SK-N-SH (cell line): ENCODE results near the gene CRYGD. TPM values are rescaled to one million over a fixed set of nuclear protein-coding genes. Genes with fewer than 3 reads are reported as not detected.
"Not testable (repeated sequence)": the region's sequence is repeated elsewhere in the genome, so short reads cannot be mapped to it uniquely, and the experiment has no call there.

ENCODE experiments used
- CTCF ChIA-PET: fragments of 300-600, 350-600 bp; formaldehyde crosslinking; extraction: SDS; loops from one replicate; lab custom pipeline; 2021; lab: Yijun Ruan, JAX
- POLR2A ChIA-PET: fragments of 350-600 bp; sonication (Branson Sonifier 250); formaldehyde crosslinking; extraction: SDS; loops from one replicate; lab custom pipeline; 2020; ENCODE audit warnings: antibody characterized with exemption, inconsistent platforms; lab: Yijun Ruan, JAX
- DNase-seq: peaks from one replicate; pipeline ENCODE4 v3.0.0; 2012
- H2AFZ ChIP-seq: fragments of 200-600 bp; sonication (generic); 2 replicates; pipeline ENCODE4 v1.8.1; 2016; ENCODE audit warnings: antibody characterized with exemption, mild to moderate bottlenecking, low read depth
- H3F3A ChIP-seq: fragments of 200-600 bp; sonication (generic); replicated peaks from 2 replicates; pipeline ENCODE3; 2016; ENCODE audit warnings: antibody characterized with exemption, mild to moderate bottlenecking; ENCODE audit not compliant: insufficient read depth
- H3K27ac ChIP-seq, 2 experiments: fragments of 200-500 bp in 1 of 2; fragments of 200-600 bp in 1 of 2; sonication (Bioruptor generic) in 1 of 2; sonication (generic), shearing (Covaris generic) in 1 of 2; 2 replicates each; pipeline versions ENCODE4 v1.5.1 to v1.6.1; 2014 to 2016; ENCODE audit warnings: low read depth in 2 of 2, inconsistent platforms in 1 of 2, low read length in 1 of 2, mild to moderate bottlenecking in 1 of 2, mixed read lengths in 1 of 2
- H3K27me3 ChIP-seq: fragments of 200-600 bp; sonication (generic), shearing (Covaris generic); 2 replicates; pipeline ENCODE4 v1.6.1; 2016; ENCODE audit warnings: mixed run types; ENCODE audit not compliant: insufficient read depth
- H3K36me3 ChIP-seq, 2 experiments: fragments of 200-500 bp in 1 of 2; fragments of 200-600 bp in 1 of 2; sonication (Bioruptor generic) in 1 of 2; sonication (generic) in 1 of 2; replicated peaks in 1 of 2; 2 replicates each; pipeline versions ENCODE3 to v1.5.1; 2014 to 2016; ENCODE audit warnings: low read length in 1 of 2, mild to moderate bottlenecking in 1 of 2; ENCODE audit not compliant: insufficient read depth in 2 of 2, control insufficient read depth in 1 of 2
- H3K4me1 ChIP-seq, 2 experiments: fragments of 200-500 bp in 1 of 2; fragments of 200-600 bp in 1 of 2; sonication (Bioruptor generic) in 1 of 2; sonication (generic), shearing (Covaris generic) in 1 of 2; 2 replicates each; pipeline versions ENCODE4 v1.5.1 to v1.6.1; 2014 to 2016; ENCODE audit warnings: low read depth in 1 of 2, low read length in 1 of 2, mixed run types in 1 of 2; ENCODE audit not compliant: insufficient read depth in 2 of 2, control insufficient read depth in 1 of 2
- H3K4me2 ChIP-seq: fragments of 200-600 bp; sonication (generic), shearing (Covaris generic); 2 replicates; pipeline ENCODE4 v1.6.1; 2017; ENCODE audit warnings: mixed run types
- H3K4me3 ChIP-seq, 2 experiments: fragments of 200-500 bp in 1 of 2; fragments of 200-600 bp in 1 of 2; sonication (Bioruptor generic) in 1 of 2; sonication (generic), shearing (Covaris generic) in 1 of 2; 2 replicates each; pipeline versions ENCODE4 v1.5.1 to v1.8.1; 2014 to 2016; ENCODE audit warnings: low read depth in 2 of 2, inconsistent platforms in 1 of 2, low read length in 1 of 2, mild to moderate bottlenecking in 1 of 2, mixed read lengths in 1 of 2, moderate library complexity in 1 of 2
- H3K79me2 ChIP-seq: fragments of 200-600 bp; sonication (generic); 2 replicates; pipeline ENCODE4 v1.8.1; 2017; ENCODE audit warnings: mild to moderate bottlenecking; ENCODE audit not compliant: insufficient read depth
- H3K9ac ChIP-seq: fragments of 200-600 bp; sonication (generic); 2 replicates; pipeline ENCODE4 v1.6.1; 2017; ENCODE audit warnings: mixed run types
- H3K9me2 ChIP-seq: fragments of 200-600 bp; sonication (generic); 2 replicates; pipeline ENCODE4 v1.6.1; 2017; ENCODE audit warnings: mixed run types
- H3K9me3 ChIP-seq: fragments of 200-600 bp; sonication (generic); 2 replicates; pipeline ENCODE4 v1.6.1; 2017; ENCODE audit warnings: mixed run types, mild to moderate bottlenecking, moderate library complexity
- H4K20me1 ChIP-seq: fragments of 200-600 bp; sonication (generic); 2 replicates; pipeline ENCODE4 v1.6.1; 2017; ENCODE audit warnings: mild to moderate bottlenecking, mixed run types; ENCODE audit not compliant: insufficient read depth
- CHD2 ChIP-seq: fragments of 150-350 bp; IDR thresholded peaks from 2 replicates; pipeline ENCODE4 v1.6.1; 2018; ENCODE audit warnings: low read length; ENCODE audit not compliant: partially characterized antibody
- ELF1 ChIP-seq: IDR thresholded peaks from 2 replicates; pipeline ENCODE4 v1.4.0; 2012
- EZH2phosphoT487 ChIP-seq: fragments of 200-600 bp; sonication (generic); IDR thresholded peaks from 2 replicates; pipeline ENCODE4 v1.6.1; 2017; ENCODE audit warnings: low read depth, mixed run types, mild to moderate bottlenecking, antibody characterized with exemption, moderate library complexity, borderline replicate concordance
- FOXM1 ChIP-seq: IDR thresholded peaks from 2 replicates; pipeline ENCODE4 v1.4.0; 2012; ENCODE audit warnings: low read depth, mild to moderate bottlenecking
- GATA2 ChIP-seq: sonication (generic); formaldehyde crosslinking; IDR thresholded peaks from 2 replicates; pipeline ENCODE4 v1.5.0; 2020; ENCODE audit warnings: mild to moderate bottlenecking, missing genetic modification reagents
- NRF1 ChIP-seq: IDR thresholded peaks from 2 replicates; pipeline ENCODE4 v1.6.1; 2012; ENCODE audit warnings: low read depth, mild to moderate bottlenecking, low read length
- RCOR1 ChIP-seq: fragments of 150-350 bp; IDR thresholded peaks from 2 replicates; pipeline ENCODE4 v1.6.1; 2017; ENCODE audit warnings: antibody characterized with exemption, low read length
- RFX5 ChIP-seq: IDR thresholded peaks from 2 replicates; pipeline ENCODE4 v1.6.1; 2012; ENCODE audit warnings: mild to moderate bottlenecking, improper control_type of control experiment, low read length
- SIN3A ChIP-seq: IDR thresholded peaks from 2 replicates; pipeline ENCODE4 v1.6.1; 2012; ENCODE audit warnings: low read depth, mild to moderate bottlenecking, low read length, moderate library complexity, borderline replicate concordance
- SMC3 ChIP-seq: IDR thresholded peaks from 2 replicates; pipeline ENCODE4 v1.6.1; 2012; ENCODE audit warnings: low read depth, low read length, improper control_type of control experiment
- TCF12 ChIP-seq: IDR thresholded peaks from 2 replicates; pipeline ENCODE4 v1.4.0; 2012
- WGBS: methylation state at CpG from one replicate; pipeline ENCODE4 v1.1.6; 2017; ENCODE audit warnings: low lambda C conversion rate; 5-methylcytosine and 5-hydroxymethylcytosine counted together
- polyA plus RNA-seq, 3 experiments: library from polyadenylated mRNA; depleted of rRNA; stranded (reverse); fragments of >200 nt; gene quantifications; 2 replicates each; pipeline ENCODE4 v1.2.3, GENCODE V29; 2012
- TF ChIP-seq, protein P1 (sequence below): fragments of 200-600 bp; sonication (generic); IDR thresholded peaks from 2 replicates; pipeline ENCODE4 v1.6.1; 2017; ENCODE audit warnings: antibody characterized with exemption, mild to moderate bottlenecking, moderate library complexity
- TF ChIP-seq, protein P2 (sequence below): IDR thresholded peaks from 2 replicates; pipeline ENCODE4 v1.6.1; 2012; ENCODE audit warnings: mild to moderate bottlenecking, low read depth, low read length, moderate library complexity
- TF ChIP-seq, protein P3 (sequence below): fragments of 150-350 bp; IDR thresholded peaks from 2 replicates; pipeline ENCODE4 v1.6.1; 2017; ENCODE audit warnings: antibody characterized with exemption, low read length, low read depth, borderline replicate concordance
- TF ChIP-seq, protein P4 (sequence below): IDR thresholded peaks from 2 replicates; pipeline ENCODE4 v1.4.0; 2012; ENCODE audit warnings: low read depth, borderline replicate concordance
- TF ChIP-seq, protein P5 (sequence below): IDR thresholded peaks from 2 replicates; pipeline ENCODE4 v1.4.0; 2012; ENCODE audit warnings: low read depth
- TF ChIP-seq, protein P6 (sequence below): fragments of 150-350 bp; IDR thresholded peaks from 2 replicates; pipeline ENCODE4 v1.6.1; 2016; ENCODE audit warnings: mild to moderate bottlenecking, low read depth, low read length

Gene CRYGD
- polyA plus RNA-seq, 1 of the 3 experiments (the other 2 are of a cell fraction) = not detected

DNA sequence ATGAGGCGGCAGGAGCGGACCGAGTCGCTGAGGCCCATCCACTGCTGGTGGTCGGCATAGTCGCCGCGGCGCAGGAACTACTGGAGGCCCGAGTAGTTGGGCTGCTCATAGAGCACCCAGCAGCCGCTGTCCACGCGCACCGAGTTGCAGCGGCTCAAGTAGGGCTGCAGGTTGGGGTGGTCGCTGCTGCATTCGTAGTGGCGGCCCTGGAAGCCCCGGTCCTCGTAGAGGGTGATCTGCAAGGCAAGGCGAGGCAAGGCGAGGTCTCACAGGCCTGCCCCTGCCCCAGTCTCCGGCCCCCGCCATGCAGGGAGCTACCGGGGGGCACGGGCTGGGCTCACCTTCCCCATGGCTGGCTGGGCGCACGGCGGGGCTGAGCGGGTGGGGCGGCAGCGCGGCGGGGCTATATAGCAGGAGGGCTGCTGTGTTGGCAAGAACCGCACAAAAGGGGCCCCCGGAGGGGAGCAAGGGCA is 12.0 kb downstream of the CRYGD start:
- H3K4me2 ChIP-seq, H3K4me3 ChIP-seq, H2AFZ ChIP-seq, H3K79me2 ChIP-seq, H3K27me3 ChIP-seq, H4K20me1 ChIP-seq, POLR2A ChIA-PET, H3K9me2 ChIP-seq, H3K9me3 ChIP-seq, H3K4me1 ChIP-seq, H3K36me3 ChIP-seq, H3K9ac ChIP-seq, DNase-seq, H3K27ac ChIP-seq, H3F3A ChIP-seq: not testable (repeated sequence)
- 94% methylated on average over 8 of the region's 36 CpGs for WGBS
- CTCF ChIA-PET = interaction anchor here (1.0 kb wide), 1 partner anchor 10 kb away, joined by 5 read pairs; no protein-coding TSS in a partner anchor

DNA sequence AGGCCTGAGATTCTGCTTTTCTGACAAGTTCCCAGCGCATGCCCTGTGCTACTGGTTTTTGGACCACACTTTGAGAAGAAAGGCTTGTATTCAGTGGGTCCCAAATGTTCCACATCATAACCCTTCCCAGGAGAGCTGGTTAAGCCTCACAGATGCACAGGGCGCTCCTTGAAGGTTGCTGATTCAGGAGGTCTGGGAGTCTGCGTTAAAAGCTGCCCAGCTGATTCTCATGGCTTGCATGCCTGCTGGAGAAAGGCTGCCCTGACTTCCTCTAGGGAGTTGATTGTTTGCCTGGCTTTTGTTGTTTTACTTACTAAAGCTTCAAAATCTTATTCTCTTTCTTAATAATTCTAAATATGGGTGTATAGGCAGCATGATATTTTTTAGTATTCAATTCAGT is 20.7 kb downstream of the CRYGD start:
- DNase-seq = no peak
- Histone ChIP-seq H3F3A (no peaks in the 10 kb centered on the region), H3K4me2 (no peak overlapping the region), H3K27me3 (no peaks in the 10 kb centered on the region), H3K9me2 (no peaks in the 10 kb centered on the region), H4K20me1 (no peaks in the 10 kb centered on the region), H3K27ac (no peak overlapping the region), H3K4me1 (no peaks in the 10 kb centered on the region; a peak in 1 of 4 replicates), H3K9me3 (no peaks in the 10 kb centered on the region), H3K4me3 (no peak overlapping the region), H3K36me3 (no peaks in the 10 kb centered on the region), H3K79me2 (no peaks in the 10 kb centered on the region), H3K9ac (no peak overlapping the region), H2AFZ (no peak overlapping the region)
- TF ChIP-seq ELF1 (no peak), RFX5 (no peak), EZH2phosphoT487 (no peak), SIN3A (no peak), CHD2 (no peak), NRF1 (no peak), RCOR1 (no peak), SMC3 (no peak), FOXM1 (no peak), GATA2 (CRISPR knock-in tag) (no peak), TCF12 (no peak)
- TF ChIP-seq, protein P1, sequence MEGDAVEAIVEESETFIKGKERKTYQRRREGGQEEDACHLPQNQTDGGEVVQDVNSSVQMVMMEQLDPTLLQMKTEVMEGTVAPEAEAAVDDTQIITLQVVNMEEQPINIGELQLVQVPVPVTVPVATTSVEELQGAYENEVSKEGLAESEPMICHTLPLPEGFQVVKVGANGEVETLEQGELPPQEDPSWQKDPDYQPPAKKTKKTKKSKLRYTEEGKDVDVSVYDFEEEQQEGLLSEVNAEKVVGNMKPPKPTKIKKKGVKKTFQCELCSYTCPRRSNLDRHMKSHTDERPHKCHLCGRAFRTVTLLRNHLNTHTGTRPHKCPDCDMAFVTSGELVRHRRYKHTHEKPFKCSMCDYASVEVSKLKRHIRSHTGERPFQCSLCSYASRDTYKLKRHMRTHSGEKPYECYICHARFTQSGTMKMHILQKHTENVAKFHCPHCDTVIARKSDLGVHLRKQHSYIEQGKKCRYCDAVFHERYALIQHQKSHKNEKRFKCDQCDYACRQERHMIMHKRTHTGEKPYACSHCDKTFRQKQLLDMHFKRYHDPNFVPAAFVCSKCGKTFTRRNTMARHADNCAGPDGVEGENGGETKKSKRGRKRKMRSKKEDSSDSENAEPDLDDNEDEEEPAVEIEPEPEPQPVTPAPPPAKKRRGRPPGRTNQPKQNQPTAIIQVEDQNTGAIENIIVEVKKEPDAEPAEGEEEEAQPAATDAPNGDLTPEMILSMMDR = no peak
- TF ChIP-seq, protein P2, sequence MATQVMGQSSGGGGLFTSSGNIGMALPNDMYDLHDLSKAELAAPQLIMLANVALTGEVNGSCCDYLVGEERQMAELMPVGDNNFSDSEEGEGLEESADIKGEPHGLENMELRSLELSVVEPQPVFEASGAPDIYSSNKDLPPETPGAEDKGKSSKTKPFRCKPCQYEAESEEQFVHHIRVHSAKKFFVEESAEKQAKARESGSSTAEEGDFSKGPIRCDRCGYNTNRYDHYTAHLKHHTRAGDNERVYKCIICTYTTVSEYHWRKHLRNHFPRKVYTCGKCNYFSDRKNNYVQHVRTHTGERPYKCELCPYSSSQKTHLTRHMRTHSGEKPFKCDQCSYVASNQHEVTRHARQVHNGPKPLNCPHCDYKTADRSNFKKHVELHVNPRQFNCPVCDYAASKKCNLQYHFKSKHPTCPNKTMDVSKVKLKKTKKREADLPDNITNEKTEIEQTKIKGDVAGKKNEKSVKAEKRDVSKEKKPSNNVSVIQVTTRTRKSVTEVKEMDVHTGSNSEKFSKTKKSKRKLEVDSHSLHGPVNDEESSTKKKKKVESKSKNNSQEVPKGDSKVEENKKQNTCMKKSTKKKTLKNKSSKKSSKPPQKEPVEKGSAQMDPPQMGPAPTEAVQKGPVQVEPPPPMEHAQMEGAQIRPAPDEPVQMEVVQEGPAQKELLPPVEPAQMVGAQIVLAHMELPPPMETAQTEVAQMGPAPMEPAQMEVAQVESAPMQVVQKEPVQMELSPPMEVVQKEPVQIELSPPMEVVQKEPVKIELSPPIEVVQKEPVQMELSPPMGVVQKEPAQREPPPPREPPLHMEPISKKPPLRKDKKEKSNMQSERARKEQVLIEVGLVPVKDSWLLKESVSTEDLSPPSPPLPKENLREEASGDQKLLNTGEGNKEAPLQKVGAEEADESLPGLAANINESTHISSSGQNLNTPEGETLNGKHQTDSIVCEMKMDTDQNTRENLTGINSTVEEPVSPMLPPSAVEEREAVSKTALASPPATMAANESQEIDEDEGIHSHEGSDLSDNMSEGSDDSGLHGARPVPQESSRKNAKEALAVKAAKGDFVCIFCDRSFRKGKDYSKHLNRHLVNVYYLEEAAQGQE = no peak
- TF ChIP-seq, protein P3, sequence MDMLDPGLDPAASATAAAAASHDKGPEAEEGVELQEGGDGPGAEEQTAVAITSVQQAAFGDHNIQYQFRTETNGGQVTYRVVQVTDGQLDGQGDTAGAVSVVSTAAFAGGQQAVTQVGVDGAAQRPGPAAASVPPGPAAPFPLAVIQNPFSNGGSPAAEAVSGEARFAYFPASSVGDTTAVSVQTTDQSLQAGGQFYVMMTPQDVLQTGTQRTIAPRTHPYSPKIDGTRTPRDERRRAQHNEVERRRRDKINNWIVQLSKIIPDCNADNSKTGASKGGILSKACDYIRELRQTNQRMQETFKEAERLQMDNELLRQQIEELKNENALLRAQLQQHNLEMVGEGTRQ = no peak
- TF ChIP-seq, protein P4, sequence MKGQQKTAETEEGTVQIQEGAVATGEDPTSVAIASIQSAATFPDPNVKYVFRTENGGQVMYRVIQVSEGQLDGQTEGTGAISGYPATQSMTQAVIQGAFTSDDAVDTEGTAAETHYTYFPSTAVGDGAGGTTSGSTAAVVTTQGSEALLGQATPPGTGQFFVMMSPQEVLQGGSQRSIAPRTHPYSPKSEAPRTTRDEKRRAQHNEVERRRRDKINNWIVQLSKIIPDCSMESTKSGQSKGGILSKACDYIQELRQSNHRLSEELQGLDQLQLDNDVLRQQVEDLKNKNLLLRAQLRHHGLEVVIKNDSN = no peak
- TF ChIP-seq, protein P5, sequence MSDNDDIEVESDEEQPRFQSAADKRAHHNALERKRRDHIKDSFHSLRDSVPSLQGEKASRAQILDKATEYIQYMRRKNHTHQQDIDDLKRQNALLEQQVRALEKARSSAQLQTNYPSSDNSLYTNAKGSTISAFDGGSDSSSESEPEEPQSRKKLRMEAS = no peak
- TF ChIP-seq, protein P6, sequence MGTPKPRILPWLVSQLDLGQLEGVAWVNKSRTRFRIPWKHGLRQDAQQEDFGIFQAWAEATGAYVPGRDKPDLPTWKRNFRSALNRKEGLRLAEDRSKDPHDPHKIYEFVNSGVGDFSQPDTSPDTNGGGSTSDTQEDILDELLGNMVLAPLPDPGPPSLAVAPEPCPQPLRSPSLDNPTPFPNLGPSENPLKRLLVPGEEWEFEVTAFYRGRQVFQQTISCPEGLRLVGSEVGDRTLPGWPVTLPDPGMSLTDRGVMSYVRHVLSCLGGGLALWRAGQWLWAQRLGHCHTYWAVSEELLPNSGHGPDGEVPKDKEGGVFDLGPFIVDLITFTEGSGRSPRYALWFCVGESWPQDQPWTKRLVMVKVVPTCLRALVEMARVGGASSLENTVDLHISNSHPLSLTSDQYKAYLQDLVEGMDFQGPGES = no peak
- ChIA-PET CTCF (interaction anchor here (0.7 to 3.9 kb wide), 7 partner anchors 10 to 358 kb away, joined by 3 to 87 read pairs (median 9); partner anchors contain the start of gene IDH1), POLR2A (no interaction called here)
- WGBS = 86% methylated on average over 3 of the region's 3 CpGs
